ENCODE measurements around the gene PTGES2.

The PTGES2 gene

DNA sequence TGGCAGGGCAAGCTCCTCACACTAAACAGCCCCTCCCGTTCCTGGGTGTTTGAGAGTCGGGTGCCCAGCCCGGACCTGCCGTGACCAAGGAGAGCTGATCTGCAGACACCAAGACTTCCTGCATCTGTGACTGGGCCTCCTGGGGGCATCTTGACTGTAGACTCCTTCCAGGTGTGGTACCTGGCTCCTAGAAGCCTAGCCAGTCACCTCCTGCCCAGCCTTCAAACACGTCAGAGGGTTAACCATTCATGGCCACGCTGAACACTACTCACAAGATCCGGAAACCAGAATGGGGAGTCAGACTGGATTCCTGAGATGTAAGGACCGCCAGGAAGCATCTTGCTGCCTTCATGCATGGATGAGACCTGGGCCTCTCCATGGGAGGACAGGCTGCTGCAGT lies 18.0 kb upstream of the PTGES2 start:
- Histone ChIP-seq H3K4me3 (ENCODE audit: low read length) (no peak overlapping the region), H3K27ac (ENCODE audit: low read length) (no peak overlapping the region), H3K79me2 (ENCODE audit: low read length) (no peaks in the 10 kb centered on the region), H2AFZ (ENCODE audit: low read depth, low read length) (no peak overlapping the region), H3K9me3 (ENCODE audit: insufficient read depth, low read length) (no peaks in the 10 kb centered on the region), H4K20me1 (ENCODE audit: insufficient read depth, low read length) (no peaks in the 10 kb centered on the region), H3K4me1 (ENCODE audit: low read length) (peaks cover 5% of the 10 kb centered on the region; the same call in 1 of the 2 replicates), H3K9ac (ENCODE audit: low read length) (no peak overlapping the region), H3K4me2 (ENCODE audit: low read length) (no peak overlapping the region), H3K36me3 (replicated peaks; ENCODE audit: low read depth, low read length) (no peaks in the 10 kb centered on the region), H3K27me3 (ENCODE audit: low read depth, low read length) (no peaks in the 10 kb centered on the region)
- TF ChIP-seq, protein P1, sequence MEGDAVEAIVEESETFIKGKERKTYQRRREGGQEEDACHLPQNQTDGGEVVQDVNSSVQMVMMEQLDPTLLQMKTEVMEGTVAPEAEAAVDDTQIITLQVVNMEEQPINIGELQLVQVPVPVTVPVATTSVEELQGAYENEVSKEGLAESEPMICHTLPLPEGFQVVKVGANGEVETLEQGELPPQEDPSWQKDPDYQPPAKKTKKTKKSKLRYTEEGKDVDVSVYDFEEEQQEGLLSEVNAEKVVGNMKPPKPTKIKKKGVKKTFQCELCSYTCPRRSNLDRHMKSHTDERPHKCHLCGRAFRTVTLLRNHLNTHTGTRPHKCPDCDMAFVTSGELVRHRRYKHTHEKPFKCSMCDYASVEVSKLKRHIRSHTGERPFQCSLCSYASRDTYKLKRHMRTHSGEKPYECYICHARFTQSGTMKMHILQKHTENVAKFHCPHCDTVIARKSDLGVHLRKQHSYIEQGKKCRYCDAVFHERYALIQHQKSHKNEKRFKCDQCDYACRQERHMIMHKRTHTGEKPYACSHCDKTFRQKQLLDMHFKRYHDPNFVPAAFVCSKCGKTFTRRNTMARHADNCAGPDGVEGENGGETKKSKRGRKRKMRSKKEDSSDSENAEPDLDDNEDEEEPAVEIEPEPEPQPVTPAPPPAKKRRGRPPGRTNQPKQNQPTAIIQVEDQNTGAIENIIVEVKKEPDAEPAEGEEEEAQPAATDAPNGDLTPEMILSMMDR (IDR thresholded peaks at IDR 0.05; ENCODE audit: low read depth, low read length), result no peak
- TF ChIP-seq EZH2phosphoT487 (IDR thresholded peaks at IDR 0.05; ENCODE audit: low read depth), result no peak

DNA sequence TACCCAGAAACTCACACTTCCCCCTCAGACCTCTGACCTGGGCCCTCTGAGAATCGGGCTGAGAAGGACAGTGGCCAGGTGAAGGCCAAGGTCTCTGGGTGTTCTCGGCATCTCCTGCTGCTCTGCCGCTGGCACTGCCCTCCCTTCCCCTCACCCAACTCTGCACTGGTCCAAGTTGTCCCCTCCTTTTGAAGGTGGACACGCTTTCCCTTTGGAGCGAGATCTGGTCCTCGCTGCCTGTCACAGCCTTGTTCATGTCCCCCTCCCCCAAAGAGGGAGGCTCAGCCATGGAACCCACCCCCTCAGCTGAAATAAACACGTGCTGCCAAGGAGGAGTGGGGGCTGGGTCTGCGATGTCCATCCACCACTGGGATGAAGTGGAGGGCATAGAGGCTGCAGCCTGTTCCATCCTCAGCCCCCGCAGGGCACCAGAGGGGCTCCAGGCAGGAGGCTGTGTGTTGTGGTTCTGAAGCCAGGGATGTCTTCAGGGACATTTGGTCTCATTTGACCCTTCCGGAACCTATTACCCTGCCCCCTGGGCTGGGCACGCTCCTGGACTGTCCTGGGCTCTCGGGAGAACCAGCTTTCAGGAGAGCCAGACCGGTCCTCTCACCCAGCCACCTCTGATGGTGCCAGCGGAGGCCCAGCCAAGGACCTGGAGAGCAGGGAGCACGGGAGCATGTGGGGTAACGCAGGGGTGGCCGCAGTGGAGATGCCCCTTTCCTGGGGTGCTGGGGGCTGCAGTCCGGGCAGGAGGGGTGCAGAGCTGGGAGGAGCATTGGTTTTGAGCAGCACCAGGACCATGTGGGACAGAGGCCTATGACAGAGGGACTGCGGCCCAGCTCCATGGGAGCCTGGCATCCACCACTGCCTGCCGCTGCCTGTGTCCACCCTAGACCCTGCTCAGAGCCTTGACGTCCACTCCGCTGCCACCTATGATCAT lies 17.0 kb upstream of the PTGES2 start:
- H3K9me3 ChIP-seq (ENCODE audit: insufficient read depth, low read length), result no peaks in the 10 kb centered on the region
- H3K27me3 ChIP-seq (ENCODE audit: low read depth, low read length), result no peaks in the 10 kb centered on the region
- no peak overlapping the region for H2AFZ ChIP-seq (ENCODE audit: low read depth, low read length)
- H3K27ac ChIP-seq (ENCODE audit: low read length), result no peak overlapping the region
- H3K79me2 ChIP-seq (ENCODE audit: low read length), result no peaks in the 10 kb centered on the region
- no peak for TF ChIP-seq EZH2phosphoT487 (IDR thresholded peaks at IDR 0.05; ENCODE audit: low read depth)
- TF ChIP-seq, protein P1 (IDR thresholded peaks at IDR 0.05; ENCODE audit: low read depth, low read length), result no peak
- no peak overlapping the region for H3K4me3 ChIP-seq (ENCODE audit: low read length)
- H3K36me3 ChIP-seq (replicated peaks; ENCODE audit: low read depth, low read length), result no peaks in the 10 kb centered on the region
- H4K20me1 ChIP-seq (ENCODE audit: insufficient read depth, low read length), result no peaks in the 10 kb centered on the region
- peaks cover 5% of the 10 kb centered on the region; the same call in 1 of the 2 replicates for H3K4me1 ChIP-seq (ENCODE audit: low read length)
- no peak overlapping the region for H3K4me2 ChIP-seq (ENCODE audit: low read length)
- no peak overlapping the region for H3K9ac ChIP-seq (ENCODE audit: low read length)

DNA sequence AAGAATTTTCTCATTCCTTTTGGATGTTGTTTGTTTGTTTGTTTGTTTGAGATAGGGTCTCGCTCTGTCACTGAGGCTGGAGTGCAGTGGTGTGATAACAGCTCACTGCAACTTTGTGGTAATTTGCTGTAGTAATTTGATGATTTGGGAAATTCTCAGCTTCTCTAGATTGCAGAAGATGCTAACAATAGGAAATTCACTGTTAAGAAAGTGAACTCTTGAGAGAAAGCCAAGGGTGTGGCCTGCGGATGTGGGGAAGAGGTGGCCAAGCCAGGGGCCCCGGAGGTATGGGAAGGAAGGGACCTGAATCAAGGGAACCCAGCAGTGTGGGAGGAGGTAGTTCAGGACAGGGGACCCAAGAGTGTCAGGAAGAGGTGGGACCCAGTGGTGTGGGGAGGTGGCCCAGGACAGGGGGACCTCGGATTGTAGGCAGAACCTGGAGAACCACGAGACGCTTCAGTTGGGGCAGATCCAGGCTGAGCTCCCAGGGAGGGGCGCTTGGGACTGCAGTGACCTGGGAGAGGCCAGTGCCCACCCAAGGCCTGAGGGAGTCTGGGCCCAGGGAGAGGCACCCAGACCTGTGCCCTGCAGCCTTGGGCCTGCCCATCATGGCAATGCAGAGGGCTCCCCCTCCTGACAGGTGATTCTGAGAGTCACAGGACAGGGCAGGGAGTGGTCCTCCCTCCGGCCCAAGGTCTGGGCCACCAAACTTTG lies 16.2 kb upstream of the PTGES2 start:
- H4K20me1 ChIP-seq (ENCODE audit: insufficient read depth, low read length), result no peaks in the 10 kb centered on the region
- TF ChIP-seq, protein P1 (IDR thresholded peaks at IDR 0.05; ENCODE audit: low read depth, low read length), result no peak; the same call in 1 of the 2 replicates
- TF ChIP-seq EZH2phosphoT487 (IDR thresholded peaks at IDR 0.05; ENCODE audit: low read depth), result no peak
- no peaks in the 10 kb centered on the region for H3K79me2 ChIP-seq (ENCODE audit: low read length)
- no peak overlapping the region for H3K4me3 ChIP-seq (ENCODE audit: low read length)
- no peak overlapping the region for H3K27ac ChIP-seq (ENCODE audit: low read length)
- no peaks in the 10 kb centered on the region for H3K9me3 ChIP-seq (ENCODE audit: insufficient read depth, low read length)
- H3K36me3 ChIP-seq (replicated peaks; ENCODE audit: low read depth, low read length), result no peaks in the 10 kb centered on the region
- H3K9ac ChIP-seq (ENCODE audit: low read length), result no peak overlapping the region
- no peak overlapping the region for H2AFZ ChIP-seq (ENCODE audit: low read depth, low read length)
- no peak overlapping the region for H3K4me2 ChIP-seq (ENCODE audit: low read length)
- H3K27me3 ChIP-seq (ENCODE audit: low read depth, low read length), result no peaks in the 10 kb centered on the region
- no peaks in the 10 kb centered on the region for H3K4me1 ChIP-seq (ENCODE audit: low read length)

GRCh38 chr9:128142596-128142995 lies 15.1 kb upstream of the PTGES2 start:
- no peak overlapping the region for H2AFZ ChIP-seq (ENCODE audit: low read depth, low read length)
- H3K79me2 ChIP-seq (ENCODE audit: low read length), result no peaks in the 10 kb centered on the region
- H4K20me1 ChIP-seq (ENCODE audit: insufficient read depth, low read length), result no peaks in the 10 kb centered on the region
- no peak overlapping the region for H3K9ac ChIP-seq (ENCODE audit: low read length)
- TF ChIP-seq, protein P1 (IDR thresholded peaks at IDR 0.05; ENCODE audit: low read depth, low read length), result no peak
- no peak for TF ChIP-seq EZH2phosphoT487 (IDR thresholded peaks at IDR 0.05; ENCODE audit: low read depth)
- no peaks in the 10 kb centered on the region for H3K36me3 ChIP-seq (replicated peaks; ENCODE audit: low read depth, low read length)
- no peak overlapping the region for H3K4me3 ChIP-seq (ENCODE audit: low read length)
- H3K27ac ChIP-seq (ENCODE audit: low read length), result no peak overlapping the region
- H3K4me1 ChIP-seq (ENCODE audit: low read length), result no peaks in the 10 kb centered on the region
- no peak overlapping the region for H3K4me2 ChIP-seq (ENCODE audit: low read length)
- no peaks in the 10 kb centered on the region for H3K9me3 ChIP-seq (ENCODE audit: insufficient read depth, low read length)
- no peaks in the 10 kb centered on the region for H3K27me3 ChIP-seq (ENCODE audit: low read depth, low read length)

Measured in OCI-LY3 (cell line).